HG03064 (cell line): ENCODE results near the gene SPDEF.

ENCODE experiments used
- ATAC-seq: cut with Tn5 transposase; IDR thresholded peaks from one replicate; pipeline ENCODE4 v1.9.1; 2021; ENCODE audit warnings: low read depth; ENCODE audit not compliant: unreplicated experiment

SPDEF gene

DNA sequence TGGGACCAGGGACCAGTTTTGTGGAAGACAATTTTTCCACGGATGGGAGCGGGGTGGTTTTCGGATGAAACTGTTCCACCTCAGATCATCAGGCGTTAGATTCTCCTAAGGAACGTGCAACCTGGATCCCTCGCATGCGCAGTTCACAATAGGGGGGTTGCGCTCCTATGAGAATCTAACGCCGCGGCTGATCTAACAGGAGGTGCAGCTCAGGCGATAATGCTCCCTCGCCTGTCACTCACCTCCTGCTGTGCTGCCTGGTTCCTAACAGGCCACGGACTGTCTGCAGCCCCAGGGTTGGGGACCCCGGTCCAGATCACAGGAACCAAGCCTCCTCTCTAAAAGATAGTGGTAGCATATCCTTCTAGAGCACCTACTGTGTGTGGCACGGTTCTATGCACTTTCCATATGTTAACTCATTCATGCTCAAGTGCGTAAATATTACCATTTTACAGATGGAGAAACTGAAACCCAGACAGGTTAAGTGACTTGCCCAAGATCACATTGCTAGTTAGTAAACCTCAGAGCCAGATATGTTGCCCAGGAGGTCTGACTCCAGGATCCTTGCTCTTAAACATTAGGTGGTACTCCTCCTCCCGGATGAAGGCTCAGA lies 25.3 kb downstream of the SPDEF start:
- no peak for ATAC-seq

DNA sequence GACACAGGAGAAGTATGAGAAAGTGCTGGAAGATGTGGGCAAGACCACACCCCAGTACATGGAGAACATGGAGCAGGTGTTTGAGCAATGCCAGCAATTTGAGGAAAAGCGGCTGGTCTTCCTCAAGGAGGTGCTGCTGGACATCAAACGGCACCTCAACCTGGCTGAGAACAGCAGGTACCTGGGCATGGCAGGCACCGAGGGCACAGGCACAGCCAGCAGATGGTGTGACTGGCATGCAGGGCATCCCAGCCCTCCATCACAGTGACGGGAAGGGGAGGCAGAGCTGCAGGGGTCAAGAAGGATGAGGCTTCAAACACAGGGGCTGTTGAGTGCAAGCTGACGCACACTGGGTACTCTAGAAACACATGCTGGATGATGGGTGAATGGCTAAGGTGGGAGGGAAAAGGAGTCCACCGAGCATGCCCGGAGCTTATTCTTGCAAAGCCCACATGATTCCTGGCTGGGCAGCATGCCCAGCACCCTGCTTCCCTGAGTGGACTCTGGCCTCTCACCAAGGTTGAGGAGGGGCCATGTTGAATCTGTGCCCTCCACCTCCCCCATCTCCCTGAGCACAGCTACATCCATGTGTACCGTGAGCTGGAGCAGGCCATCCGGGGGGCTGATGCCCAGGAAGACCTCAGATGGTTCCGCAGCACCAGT lies 26.3 kb downstream of the SPDEF start:
- no peak for ATAC-seq

DNA sequence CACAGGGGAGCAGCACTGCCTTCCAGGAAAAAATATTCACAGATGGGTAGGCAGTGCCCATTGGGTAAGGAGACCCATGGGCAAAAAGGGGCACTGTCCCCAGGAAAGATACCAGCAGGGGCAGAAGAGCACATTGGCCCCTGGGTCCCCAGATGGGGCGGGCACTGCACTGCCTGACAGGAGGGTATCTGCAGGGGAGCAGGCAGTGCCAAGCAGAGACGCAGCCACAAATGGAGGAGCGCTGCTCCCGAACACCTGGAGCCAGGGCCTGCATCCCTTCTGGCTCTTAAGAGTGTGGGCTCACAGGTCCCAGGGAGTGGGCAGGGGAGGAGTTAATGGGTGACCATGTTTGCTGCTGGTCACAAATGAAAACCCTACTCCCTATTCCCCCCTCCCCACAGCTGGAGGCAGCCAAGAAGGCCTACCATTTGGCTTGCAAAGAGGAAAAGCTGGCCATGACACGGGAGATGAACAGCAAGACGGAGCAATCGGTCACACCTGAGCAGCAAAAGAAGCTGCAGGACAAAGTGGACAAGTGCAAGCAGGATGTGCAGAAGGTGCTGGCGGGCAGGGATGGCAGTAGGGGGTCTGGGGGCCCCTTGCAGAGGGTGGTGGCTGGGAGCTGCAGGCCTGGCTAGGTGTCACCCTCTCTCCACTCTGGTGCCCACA lies 27.0 kb downstream of the SPDEF start:
- no peak for ATAC-seq

DNA sequence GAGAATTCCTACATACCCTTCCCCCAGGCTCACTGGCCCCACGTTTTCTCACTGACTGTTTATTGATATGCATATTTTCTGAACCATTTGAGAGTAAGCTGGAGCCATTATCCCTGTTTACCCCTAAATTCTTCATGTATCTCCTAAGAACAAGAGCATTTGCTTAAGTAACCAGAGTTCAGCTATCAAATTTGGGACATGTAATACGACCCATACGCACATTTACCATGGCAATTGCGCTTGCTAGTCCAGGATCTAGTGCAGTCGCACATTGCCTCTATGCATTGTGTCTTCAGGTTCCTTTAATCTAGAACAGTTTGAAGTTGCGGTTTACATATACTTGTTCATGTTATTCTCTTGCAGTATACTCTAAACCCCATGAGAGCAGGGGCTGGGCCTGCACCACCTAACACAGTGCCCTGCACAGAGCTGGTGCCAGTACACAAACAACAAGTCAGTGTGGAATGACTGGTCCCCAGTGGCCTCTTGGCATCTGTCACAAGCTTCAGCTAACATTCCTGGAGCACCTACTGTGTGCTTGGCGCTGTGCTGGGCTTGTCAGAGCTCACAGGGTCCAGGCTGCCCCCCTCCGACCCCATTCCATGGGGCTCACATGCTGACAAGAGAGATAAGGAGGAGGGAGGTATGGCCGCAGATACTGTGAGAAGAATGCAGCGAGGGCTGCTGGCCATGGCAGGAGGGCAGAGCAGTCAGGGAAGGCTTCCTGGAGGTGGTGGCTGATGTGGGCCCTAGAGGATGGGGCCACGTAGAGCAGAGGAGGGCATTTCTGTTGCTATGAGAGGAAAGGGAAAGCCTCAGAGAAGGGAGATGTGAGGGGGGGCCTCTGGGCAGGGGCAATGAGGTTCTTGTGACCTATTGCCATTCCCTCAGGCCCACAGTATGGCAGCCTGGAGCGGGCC lies 28.1 kb downstream of the SPDEF start:
- ATAC-seq: no peak

DNA sequence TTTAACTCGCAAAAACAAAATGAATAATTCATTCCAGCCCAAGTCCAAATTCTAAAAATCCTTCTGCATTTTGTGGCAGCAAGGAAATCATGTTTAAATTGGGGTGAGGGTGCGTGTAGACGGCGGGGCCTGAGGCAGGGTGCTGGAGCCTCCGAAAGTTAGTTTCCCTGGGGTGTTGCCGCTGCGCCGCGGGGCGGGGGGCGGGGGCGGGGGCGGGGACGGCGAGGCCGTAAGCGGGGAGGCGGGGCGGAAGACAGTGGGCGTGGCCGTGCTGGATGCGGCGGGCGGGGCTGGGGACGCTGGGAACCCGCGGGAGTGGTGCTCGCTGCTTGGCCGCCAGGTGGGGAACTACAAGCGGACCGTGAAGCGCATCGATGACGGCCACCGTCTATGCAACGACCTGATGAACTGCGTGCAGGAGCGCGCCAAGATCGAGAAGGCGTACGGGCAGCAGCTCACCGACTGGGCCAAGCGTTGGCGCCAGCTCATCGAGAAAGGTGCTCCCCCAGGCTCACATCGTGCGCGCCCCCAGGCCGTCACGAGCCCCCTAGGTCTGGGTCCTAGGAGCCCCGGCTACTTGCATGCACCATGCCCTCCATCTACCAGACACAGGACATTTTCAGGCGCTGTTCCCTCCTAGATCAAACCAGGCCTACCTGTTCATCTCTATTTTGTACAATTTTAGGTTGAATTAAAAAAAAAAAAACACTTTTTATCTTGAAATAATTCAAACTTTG lies 29.0 kb downstream of the SPDEF start:
- peak; percentile 75 for ATAC-seq

DNA sequence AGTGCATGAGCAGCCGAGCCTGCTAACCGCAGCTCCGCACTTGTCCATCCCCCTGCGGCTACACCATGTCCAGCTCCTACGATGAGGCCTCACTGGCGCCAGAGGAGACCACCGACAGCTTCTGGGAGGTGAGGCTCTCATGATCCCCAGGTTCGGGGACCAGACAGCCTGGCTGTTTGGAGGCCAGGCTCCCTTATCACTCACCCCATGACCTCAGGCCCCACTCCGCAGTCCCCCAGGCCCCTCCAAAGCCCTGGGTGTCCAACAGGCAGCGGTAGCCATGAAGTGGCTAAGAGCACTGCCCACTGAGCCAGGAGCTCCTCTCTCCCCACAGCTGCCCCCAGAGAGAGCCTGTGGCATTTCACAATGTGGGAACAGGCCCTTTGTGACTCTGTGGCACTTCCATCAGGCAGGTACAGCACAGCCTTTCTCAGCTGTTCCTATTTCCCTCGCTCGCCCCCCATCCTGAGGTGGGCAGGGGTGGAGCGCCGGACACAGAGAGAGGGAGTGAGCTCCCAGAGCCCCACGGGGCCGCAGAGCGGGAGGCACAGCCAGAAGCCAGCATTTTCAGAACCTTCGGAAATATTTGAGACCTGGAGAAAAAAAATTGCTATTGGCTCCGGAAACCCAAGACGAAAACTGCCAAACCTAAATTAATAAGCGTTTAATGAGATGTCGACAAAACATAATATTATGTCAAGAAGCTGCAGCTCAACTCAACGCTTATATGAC lies 29.7 kb downstream of the SPDEF start:
- ATAC-seq: no peak

DNA sequence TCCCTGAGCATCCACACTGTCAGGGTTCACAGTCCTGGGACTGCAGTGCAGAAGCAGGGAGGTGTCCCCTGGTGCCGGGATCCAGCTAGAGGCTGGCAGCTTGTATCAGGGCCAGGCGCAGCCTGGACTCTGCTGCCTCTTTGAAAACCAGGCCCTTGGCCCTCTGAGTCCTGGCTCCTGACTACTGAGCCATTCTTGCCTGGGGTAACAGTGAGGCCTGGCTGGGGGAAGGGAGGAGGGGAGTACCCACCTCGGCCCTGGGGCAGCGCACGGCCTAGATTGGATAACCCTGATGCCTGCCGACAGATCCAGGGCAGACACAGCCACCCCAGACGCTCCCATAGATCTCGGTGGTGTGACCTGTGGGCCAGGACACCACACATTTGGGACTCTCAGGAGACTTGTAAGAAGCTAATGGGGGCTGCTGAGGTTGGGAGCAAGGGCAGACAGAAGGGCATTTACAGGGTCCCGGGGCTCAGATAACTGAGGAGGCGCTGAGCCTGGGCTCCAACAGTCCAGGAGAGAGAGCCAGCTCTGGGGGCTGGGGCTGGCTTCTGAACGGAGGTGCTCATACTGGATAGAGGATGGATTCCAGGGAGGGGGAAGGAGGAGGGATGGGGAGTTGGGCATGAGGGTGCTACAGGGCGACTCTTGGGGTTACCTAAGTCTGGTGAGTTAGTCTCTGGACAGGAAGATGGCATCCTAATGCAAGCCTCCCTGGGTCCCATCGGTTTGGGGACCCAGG lies 30.5 kb downstream of the SPDEF start:
- no peak for ATAC-seq

DNA sequence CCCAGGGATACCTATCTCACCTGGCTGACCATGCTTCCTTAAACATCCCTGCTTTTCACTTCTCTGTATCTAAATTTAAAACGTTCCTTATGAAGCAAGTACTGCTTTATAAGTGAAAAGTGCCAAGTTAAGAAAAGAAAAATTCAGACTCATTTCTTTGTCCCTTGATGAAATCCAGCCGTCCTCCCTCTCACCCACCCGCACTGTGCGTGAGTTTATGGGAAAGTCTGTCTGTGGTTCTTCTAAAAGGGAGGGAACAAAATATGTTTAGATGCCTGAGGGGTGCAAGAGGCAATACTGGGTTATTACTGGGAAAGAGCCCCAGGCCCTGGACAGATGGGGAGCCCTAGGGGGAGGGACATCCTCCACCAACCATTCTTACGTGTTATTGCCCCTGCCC lies 31.2 kb downstream of the SPDEF start:
- no peak for ATAC-seq

DNA sequence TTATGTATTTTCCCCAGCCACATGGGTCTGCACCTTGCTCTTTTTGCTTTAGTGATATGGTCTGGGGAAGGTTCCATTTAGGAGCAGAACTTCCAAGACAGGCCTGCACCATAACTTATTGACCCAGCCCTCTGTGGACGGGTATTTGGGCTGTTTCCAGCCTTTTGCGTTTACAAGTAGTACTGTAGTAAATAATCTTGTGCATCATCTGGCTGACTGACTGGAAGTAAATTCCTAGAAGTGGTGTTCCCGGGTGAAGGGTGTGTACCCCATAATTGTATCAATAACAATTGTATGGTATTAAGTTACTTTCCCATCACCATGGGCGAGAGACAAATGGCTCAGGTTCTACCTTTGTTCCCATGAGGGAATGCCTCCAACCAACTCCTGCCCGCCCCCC lies 31.6 kb downstream of the SPDEF start:
- no peak for ATAC-seq

DNA sequence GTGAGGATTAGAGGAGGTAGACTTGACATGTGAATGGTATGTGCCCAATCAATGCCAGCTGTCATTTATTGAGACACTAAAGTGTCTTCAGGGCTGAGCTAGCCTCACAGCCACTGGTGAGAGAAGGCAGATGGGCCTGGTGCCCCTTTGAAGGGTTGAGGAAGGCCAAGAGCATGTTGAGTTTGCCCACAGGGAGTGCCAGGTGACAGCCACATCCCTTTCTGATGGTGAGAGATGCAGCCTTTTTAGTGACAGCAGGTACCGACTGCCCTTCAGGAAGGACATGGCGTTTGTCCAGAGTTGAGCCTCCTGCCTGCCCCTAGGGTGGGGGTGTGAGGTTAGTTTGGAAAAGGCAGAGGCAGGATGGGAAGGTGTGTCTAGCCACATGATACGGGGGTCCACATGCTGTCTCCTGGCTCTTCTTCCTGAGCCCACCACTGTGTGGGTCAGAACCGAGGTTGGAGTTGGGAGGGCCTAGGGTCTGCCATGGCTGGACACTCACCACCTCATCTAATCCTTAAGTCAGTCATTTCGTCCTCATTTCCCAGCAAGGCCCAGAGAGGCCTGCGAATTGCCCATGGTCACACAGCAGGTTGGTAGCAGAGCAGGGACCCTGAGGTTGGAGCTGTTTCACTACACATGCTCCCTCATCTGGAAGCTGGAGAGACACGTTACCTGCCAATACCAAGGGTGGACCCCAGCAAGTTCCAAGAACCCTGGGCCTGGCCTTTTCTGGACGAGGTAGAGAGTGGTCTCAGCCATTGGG lies 32.5 kb downstream of the SPDEF start:
- ATAC-seq: no peak

DNA sequence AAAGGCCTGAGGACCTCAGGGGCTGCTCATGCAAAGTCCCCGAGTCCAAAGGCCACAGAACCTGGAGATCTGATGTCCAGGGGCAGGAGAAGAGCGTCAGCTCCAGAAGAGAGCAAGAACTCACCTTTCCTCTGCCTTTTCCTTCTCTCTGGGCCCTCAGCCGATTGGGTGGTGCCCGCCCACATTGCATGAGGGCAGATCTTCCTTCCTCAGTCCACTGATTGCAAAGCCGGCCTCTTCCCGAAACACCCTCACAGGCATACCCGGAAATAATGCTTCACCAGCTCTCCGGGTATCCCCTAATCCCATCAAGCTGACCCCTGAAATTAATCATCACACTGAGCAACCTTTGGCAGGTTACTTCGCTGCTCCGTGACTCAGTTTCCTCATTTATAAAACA lies 33.4 kb downstream of the SPDEF start:
- no peak for ATAC-seq

DNA sequence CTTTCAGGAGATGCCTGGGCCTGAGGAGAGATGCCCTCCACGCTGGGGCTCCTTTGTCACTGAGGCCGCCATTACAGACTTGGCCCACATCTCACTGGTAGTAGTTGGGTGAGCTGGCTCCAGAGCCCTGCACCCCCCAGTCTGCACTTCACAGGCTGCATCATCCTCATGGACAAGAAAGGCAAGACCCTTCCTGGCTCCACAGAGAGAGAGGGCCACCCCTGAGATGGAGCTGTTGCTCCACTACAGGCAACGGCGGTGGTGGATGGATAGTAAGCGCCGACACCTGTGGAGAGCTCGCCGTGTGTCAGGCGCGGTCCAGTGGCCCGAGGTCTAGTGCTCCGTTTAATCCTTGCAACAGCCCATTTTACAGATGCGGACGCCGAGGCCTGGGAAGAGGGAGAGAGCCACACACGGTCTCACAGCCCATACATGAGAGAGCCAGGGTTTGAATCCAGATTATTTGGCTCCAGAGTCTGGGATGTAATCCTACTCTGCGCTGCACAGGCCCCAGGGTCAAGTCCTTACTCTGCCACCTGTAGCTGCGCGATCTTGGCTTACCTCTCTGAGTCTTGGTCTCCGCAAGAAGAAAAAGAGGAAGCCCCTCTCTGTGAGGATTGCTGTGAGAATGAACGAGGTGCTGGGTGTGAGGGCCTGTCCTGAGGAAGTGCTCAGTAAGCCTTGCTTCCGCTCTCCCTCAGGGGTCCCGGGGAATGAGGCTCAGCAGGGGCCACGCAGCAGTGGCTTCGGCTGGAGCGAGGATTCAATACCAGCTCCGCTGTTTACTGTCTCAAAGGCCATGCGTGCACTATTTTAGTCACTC lies 34.5 kb downstream of the SPDEF start:
- no peak for ATAC-seq

DNA sequence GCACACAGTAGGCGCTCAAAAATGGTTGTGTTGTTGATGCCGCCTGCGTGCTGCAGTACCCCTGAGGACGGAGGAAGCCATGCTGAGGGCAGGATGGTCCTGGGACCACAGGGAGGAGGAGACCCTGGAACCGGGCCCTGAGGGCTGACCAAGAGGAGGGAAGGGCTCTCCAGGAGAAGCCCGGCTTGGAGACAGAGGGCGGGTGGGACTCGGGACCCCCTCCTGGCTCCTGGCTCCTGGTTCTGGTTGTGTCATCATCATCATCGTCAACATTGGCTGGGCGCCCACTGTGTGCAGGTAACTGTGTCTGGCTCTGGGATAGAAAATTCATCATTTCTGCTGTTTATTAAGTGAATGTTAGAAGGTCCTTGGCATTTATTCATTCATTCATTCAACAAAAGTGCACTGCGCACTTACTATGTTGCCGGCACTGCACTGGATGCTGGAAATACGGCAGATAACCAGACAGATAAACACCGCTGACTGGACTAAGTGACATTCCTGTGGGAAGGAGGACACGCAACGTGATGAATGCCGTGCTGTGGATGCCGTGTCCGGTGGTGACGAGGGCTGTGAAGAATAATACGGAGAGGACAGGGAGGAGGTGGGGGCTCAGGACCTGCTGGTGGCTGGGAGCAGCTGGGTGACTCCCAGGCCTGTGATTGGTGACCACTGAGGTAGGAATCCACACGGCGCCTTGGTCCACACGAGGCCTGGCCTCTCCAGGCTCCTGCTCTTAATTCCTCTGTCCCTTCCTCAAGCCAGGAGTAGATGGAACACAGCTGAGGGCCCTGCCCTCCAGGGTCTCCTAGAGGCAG lies 35.3 kb downstream of the SPDEF start:
- no peak for ATAC-seq

DNA sequence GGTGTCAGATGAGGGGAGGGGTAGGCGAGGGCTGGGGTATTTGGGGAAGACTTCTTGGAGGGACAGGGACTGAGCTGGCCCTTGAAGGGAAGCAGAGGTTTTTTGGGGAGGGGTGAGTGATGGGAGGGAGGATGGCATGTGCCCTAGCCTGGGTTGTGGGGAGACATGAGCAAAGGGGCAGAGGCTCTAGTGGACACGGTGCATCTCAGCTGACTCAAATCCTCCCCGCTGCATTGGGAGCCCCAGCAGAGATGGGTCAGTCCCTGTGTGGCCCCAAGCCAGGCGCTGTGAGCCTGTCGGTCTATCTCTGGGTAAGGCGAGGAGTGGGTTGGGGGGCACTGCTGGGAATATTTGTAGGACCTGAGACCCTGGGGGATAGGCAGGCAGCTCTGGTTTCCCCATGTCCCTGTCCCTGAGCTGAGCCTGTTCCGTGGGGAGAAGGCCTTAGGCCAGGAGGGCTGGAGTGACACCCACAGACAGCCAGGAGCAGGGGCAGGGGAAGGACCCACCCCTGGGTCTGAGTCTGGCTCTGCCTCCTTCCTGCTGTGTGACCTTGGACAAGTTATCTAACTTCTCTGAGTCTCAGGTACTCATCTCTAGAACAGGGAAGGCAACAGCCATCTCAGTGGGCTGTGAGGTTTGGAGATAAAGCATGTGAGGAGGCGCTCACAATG lies 36.0 kb downstream of the SPDEF start:
- ATAC-seq: no peak

DNA sequence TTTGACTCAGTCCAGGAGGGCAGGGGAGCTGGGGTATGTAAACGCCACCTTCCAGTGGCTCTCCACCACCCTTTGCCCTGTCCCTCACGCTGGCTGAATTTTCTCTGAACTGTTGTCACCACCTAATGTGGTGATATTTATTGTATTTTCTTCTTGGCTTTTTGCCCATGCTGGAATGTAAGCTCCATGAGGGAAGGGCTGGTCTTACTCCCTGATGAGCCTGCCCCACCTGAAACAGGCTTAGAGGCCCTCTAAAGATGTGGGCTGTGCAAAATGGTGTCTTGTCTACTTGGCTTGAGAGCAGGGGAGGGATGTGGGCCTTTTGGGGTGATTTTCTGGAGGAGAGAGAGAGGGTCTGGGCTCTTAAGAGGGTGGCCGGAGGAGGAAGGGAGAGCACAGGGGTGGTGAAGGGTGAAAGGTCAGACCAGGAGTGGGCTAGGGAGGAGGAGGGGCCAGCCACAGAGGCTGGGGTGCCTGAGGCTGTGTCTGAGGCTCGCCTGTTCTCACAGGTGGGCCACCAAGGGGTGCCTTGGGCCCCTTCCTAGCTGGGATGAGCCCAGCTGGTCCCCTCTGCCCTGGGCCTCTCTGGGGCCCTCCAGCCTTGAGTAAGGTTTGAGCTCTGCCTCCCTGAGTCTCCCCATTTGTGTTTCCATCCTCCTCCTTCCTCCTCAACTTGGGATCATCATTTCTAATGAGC lies 37.3 kb downstream of the SPDEF start:
- no peak for ATAC-seq

DNA sequence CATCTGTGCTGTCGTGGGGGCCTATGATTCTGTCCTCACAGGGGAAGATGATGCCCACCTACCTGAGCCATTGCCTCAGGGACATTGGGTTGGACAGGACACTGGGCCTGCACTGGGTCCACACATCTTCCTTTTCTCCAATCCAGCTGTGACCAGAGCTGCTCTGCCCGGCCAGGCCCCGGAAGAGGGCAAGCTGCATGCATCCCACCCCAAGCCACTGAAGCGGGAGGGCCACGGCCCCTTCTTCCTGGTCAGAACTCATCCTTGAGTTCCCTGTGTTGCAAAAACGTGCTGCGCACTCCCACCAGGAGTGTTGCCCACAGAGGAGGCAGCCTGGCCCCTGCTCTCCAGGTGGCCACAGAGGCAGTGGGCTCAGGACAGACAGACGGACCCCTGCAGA lies 38.2 kb downstream of the SPDEF start:
- no peak for ATAC-seq
